ENCODE results near the gene WWOX. TPM values are rescaled to one million over a fixed set of nuclear protein-coding genes. Genes with fewer than 3 reads are reported as not detected.

WWOX gene
- total and polyA plus RNA-seq, 2 donors (not counting 1 experiment from before 2014, with no cell fraction given): 10.5 to 42.3 TPM

GRCh38 chr16:78693496-78693895, 594.0 kb downstream of the WWOX start:
- Histone ChIP-seq H3K4me2 (replicated peaks; ENCODE audit: low read depth, low read length, poor library complexity, severe bottlenecking) (no peak overlapping the region), H3K79me2 (ENCODE audit: control insufficient read depth, insufficient read depth, low read length) (no peaks in the 10 kb centered on the region), H3K27me3 (replicated peaks in 1 of 4; ENCODE audit: control extremely low read depth in 1 of 4, control insufficient read depth in 3 of 4, insufficient read depth in 4 of 4, low read length in 3 of 4) (no peaks in the 10 kb centered on the region), H4K20me1 (ENCODE audit: control insufficient read depth, insufficient read depth, low read length, poor library complexity, severe bottlenecking) (no peaks in the 10 kb centered on the region), H3K4me3 (ENCODE audit: control extremely low read depth in 1 of 5, extremely low read depth in 1 of 5, insufficient read depth in 1 of 5, low read depth in 2 of 5, low read length in 4 of 5) (no peak overlapping the region), H3K27ac (ENCODE audit: low read length in 2 of 2) (no peak overlapping the region), H3K4me1 (ENCODE audit: control insufficient read depth in 2 of 2, insufficient read depth in 2 of 2, low read length in 2 of 2) (no peaks in the 10 kb centered on the region), H3K9me3 (ENCODE audit: control extremely low read depth in 1 of 3, control insufficient read depth in 2 of 3, insufficient read depth in 1 of 3, low read length in 2 of 3) (peaks cover 0 to 3% (median 1%) of the 10 kb centered on the region in 3 donors), H3K9ac (ENCODE audit: low read length) (no peak overlapping the region), H3K36me3 (replicated peaks in 1 of 2; ENCODE audit: control extremely low read depth in 1 of 2, control insufficient read depth in 1 of 2, extremely low read depth in 1 of 2, insufficient read depth in 2 of 2, low read length in 1 of 2) (no peaks in the 10 kb centered on the region), H2AFZ (ENCODE audit: insufficient read depth, low read depth, low read length, poor library complexity, severe bottlenecking) (no peak overlapping the region)
- Mint-ChIP-seq H3K27ac (no peak overlapping the region), H3K4me1 (no peaks in the 10 kb centered on the region), H3K27me3 (no peaks in the 10 kb centered on the region), H3K4me3 (no peak overlapping the region), H3K9me3 (ENCODE audit: insufficient read depth) (no peaks in the 10 kb centered on the region)
- DNase-seq: no peak
- CTCF ChIA-PET: no interaction called here
- no peak for ATAC-seq (ENCODE audit: low read depth)
- 98% methylated on average over 5 of the region's 5 CpGs for WGBS (ENCODE audit: insufficient coverage)
- TF ChIP-seq, protein P1, sequence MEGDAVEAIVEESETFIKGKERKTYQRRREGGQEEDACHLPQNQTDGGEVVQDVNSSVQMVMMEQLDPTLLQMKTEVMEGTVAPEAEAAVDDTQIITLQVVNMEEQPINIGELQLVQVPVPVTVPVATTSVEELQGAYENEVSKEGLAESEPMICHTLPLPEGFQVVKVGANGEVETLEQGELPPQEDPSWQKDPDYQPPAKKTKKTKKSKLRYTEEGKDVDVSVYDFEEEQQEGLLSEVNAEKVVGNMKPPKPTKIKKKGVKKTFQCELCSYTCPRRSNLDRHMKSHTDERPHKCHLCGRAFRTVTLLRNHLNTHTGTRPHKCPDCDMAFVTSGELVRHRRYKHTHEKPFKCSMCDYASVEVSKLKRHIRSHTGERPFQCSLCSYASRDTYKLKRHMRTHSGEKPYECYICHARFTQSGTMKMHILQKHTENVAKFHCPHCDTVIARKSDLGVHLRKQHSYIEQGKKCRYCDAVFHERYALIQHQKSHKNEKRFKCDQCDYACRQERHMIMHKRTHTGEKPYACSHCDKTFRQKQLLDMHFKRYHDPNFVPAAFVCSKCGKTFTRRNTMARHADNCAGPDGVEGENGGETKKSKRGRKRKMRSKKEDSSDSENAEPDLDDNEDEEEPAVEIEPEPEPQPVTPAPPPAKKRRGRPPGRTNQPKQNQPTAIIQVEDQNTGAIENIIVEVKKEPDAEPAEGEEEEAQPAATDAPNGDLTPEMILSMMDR (IDR thresholded peaks at IDR 0.05): no peak
- no peak for TF ChIP-seq EZH2 (IDR thresholded peaks at IDR 0.05; ENCODE audit: borderline replicate concordance, insufficient read depth, low read depth, low read length, poor library complexity, severe bottlenecking)
- POLR2A ChIA-PET: no interaction called here
- intact Hi-C loops (cut with micrococcal nuclease): no loop called here

GRCh38 chr16:78694414-78694813, 595.0 kb downstream of the WWOX start:
- ATAC-seq (ENCODE audit: low read depth) (no peak), DNase-seq (no peak)
- intact Hi-C loops (cut with micrococcal nuclease): no loop called here
- Mint-ChIP-seq H3K9me3 (ENCODE audit: insufficient read depth) (no peaks in the 10 kb centered on the region), H3K4me1 (no peaks in the 10 kb centered on the region), H3K27me3 (no peaks in the 10 kb centered on the region), H3K27ac (no peak overlapping the region), H3K4me3 (no peak overlapping the region)
- no peaks in the 10 kb centered on the region for H3K4me1 ChIP-seq (ENCODE audit: control insufficient read depth in 2 of 2, insufficient read depth in 2 of 2, low read length in 2 of 2)
- no peaks in the 10 kb centered on the region for H3K27me3 ChIP-seq (replicated peaks in 1 of 4; ENCODE audit: control extremely low read depth in 1 of 4, control insufficient read depth in 3 of 4, insufficient read depth in 4 of 4, low read length in 3 of 4)
- H3K4me2 ChIP-seq (replicated peaks; ENCODE audit: low read depth, low read length, poor library complexity, severe bottlenecking): no peak overlapping the region
- no peak for TF ChIP-seq EZH2 (IDR thresholded peaks at IDR 0.05; ENCODE audit: borderline replicate concordance, insufficient read depth, low read depth, low read length, poor library complexity, severe bottlenecking)
- TF ChIP-seq, protein P1 (IDR thresholded peaks at IDR 0.05): no peak
- CTCF ChIA-PET: no interaction called here
- H3K9ac ChIP-seq (ENCODE audit: low read length): no peak overlapping the region
- H2AFZ ChIP-seq (ENCODE audit: insufficient read depth, low read depth, low read length, poor library complexity, severe bottlenecking): no peak overlapping the region
- WGBS (ENCODE audit: insufficient coverage): 96% methylated on average over 3 of the region's 3 CpGs
- peaks cover 0 to 3% (median 1%) of the 10 kb centered on the region in 3 donors for H3K9me3 ChIP-seq (ENCODE audit: control extremely low read depth in 1 of 3, control insufficient read depth in 2 of 3, insufficient read depth in 1 of 3, low read length in 2 of 3)
- no peaks in the 10 kb centered on the region for H3K79me2 ChIP-seq (ENCODE audit: control insufficient read depth, insufficient read depth, low read length)
- POLR2A ChIA-PET: no interaction called here
- H4K20me1 ChIP-seq (ENCODE audit: control insufficient read depth, insufficient read depth, low read length, poor library complexity, severe bottlenecking): no peaks in the 10 kb centered on the region
- H3K4me3 ChIP-seq (ENCODE audit: control extremely low read depth in 1 of 5, extremely low read depth in 1 of 5, insufficient read depth in 1 of 5, low read depth in 2 of 5, low read length in 4 of 5): no peak overlapping the region
- no peaks in the 10 kb centered on the region for H3K36me3 ChIP-seq (replicated peaks in 1 of 2; ENCODE audit: control extremely low read depth in 1 of 2, control insufficient read depth in 1 of 2, extremely low read depth in 1 of 2, insufficient read depth in 2 of 2, low read length in 1 of 2)
- H3K27ac ChIP-seq (ENCODE audit: low read length in 2 of 2): no peak overlapping the region
